GM18517 (cell line): Measurements from ENCODE around the gene GCNT1.
"Not testable (repeated sequence)": the region's sequence is repeated elsewhere in the genome, so short reads cannot be mapped to it uniquely, and the experiment has no call there.

ENCODE experiments used
- ATAC-seq: cut with Tn5 transposase; IDR thresholded peaks from one replicate; pipeline ENCODE4 v1.9.1; 2021; ENCODE audit warnings: mild to moderate bottlenecking, moderate library complexity; ENCODE audit not compliant: unreplicated experiment

The GCNT1 gene

GRCh38 chr9:76479337-76479736 is 20.4 kb downstream of the GCNT1 start:
- ATAC-seq, result not testable (repeated sequence)

- ATAC-seq, result no peak
These were observed 27.2 kb downstream of the GCNT1 start for GRCh38 chr9:76486151-76486550.

- ATAC-seq, result no peak
These were observed 31.4 kb downstream of the GCNT1 start for GRCh38 chr9:76490249-76490990.

GRCh38 chr9:76491056-76491455 is 32.1 kb downstream of the GCNT1 start:
- not testable (repeated sequence) for ATAC-seq

GRCh38 chr9:76493496-76493895 is 34.5 kb downstream of the GCNT1 start:
- ATAC-seq, result not testable (repeated sequence)

- ATAC-seq, result no peak
These were observed 41.1 kb downstream of the GCNT1 start for GRCh38 chr9:76500061-76500460.

GRCh38 chr9:76502746-76503145 is 43.8 kb downstream of the GCNT1 start:
- ATAC-seq, result no peak

GRCh38 chr9:76510041-76510440 is 51.1 kb downstream of the GCNT1 start:
- no peak for ATAC-seq

GRCh38 chr9:76510446-76510845 is 51.5 kb downstream of the GCNT1 start:
- no peak for ATAC-seq

GRCh38 chr9:76512826-76513225 is 53.8 kb downstream of the GCNT1 start:
- no peak for ATAC-seq

- ATAC-seq, result no peak
These were observed 57.4 kb downstream of the GCNT1 start for GRCh38 chr9:76516350-76516749.

GRCh38 chr9:76516871-76517270 is 57.9 kb downstream of the GCNT1 start:
- no peak for ATAC-seq

GRCh38 chr9:76519075-76519835 is 60.3 kb downstream of the GCNT1 start:
- no peak for ATAC-seq

- no peak for ATAC-seq
These were observed 62.3 kb downstream of the GCNT1 start for GRCh38 chr9:76521244-76521681.

- no peak for ATAC-seq
These were observed 62.9 kb downstream of the GCNT1 start for GRCh38 chr9:76521906-76522305.

GRCh38 chr9:76523617-76524200 is 64.7 kb downstream of the GCNT1 start:
- ATAC-seq, result not testable (repeated sequence)

GRCh38 chr9:76525196-76525595 is 66.2 kb downstream of the GCNT1 start:
- ATAC-seq, result no peak

GRCh38 chr9:76526026-76526425 is 67.0 kb downstream of the GCNT1 start:
- no peak for ATAC-seq

GRCh38 chr9:76528056-76528455 is 69.1 kb downstream of the GCNT1 start:
- no peak for ATAC-seq

GRCh38 chr9:76528642-76529190 is 69.7 kb downstream of the GCNT1 start:
- ATAC-seq, result no peak

- ATAC-seq, result no peak
These were observed 70.7 kb downstream of the GCNT1 start for GRCh38 chr9:76529653-76530052.
